OCI-LY7 (cell line): ENCODE data around the gene PUS7L.

ENCODE experiments used
- EZH2phosphoT487 ChIP-seq: fragments of 200-600 bp; sonication (generic); IDR thresholded peaks from 2 replicates; pipeline ENCODE4 v1.6.1; 2018; ENCODE audit warnings: low read depth, borderline replicate concordance, mild to moderate bottlenecking, mixed run types, antibody characterized with exemption, low read length, moderate library complexity, mixed read lengths
- TF ChIP-seq, protein P1 (sequence below): fragments of 200-600 bp; sonication (generic); conservative IDR thresholded peaks from 2 replicates; pipeline ENCODE4 v1.5.1; 2014; ENCODE audit warnings: mild to moderate bottlenecking, antibody characterized with exemption, low read length, moderate library complexity, mixed read lengths

DNA sequence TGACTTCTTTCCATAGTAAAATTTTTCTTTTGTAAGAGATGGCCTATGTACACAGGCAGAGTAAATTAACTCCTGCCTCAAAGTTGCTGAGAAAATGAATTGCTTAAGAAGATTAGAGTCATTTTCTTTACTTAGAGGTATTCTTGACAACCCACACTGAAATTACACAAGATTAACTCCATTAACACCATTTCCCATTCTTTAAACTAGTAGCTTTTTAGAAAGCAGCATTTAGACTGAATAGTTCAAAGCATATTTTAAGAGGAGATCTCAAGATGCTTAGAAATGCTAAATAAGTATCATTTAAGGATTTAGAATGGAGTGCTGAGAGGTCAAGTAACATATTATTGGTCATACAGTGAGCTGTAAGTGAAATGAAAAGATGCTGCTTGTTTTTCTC lies 35.5 kb downstream of the PUS7L start:
- TF ChIP-seq, protein P1, sequence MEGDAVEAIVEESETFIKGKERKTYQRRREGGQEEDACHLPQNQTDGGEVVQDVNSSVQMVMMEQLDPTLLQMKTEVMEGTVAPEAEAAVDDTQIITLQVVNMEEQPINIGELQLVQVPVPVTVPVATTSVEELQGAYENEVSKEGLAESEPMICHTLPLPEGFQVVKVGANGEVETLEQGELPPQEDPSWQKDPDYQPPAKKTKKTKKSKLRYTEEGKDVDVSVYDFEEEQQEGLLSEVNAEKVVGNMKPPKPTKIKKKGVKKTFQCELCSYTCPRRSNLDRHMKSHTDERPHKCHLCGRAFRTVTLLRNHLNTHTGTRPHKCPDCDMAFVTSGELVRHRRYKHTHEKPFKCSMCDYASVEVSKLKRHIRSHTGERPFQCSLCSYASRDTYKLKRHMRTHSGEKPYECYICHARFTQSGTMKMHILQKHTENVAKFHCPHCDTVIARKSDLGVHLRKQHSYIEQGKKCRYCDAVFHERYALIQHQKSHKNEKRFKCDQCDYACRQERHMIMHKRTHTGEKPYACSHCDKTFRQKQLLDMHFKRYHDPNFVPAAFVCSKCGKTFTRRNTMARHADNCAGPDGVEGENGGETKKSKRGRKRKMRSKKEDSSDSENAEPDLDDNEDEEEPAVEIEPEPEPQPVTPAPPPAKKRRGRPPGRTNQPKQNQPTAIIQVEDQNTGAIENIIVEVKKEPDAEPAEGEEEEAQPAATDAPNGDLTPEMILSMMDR: no peak
- no peak for TF ChIP-seq EZH2phosphoT487
